ENCODE measurements around the gene CNBP. TPM values are rescaled to one million over a fixed set of nuclear protein-coding genes. Genes with fewer than 3 reads are reported as not detected.

The CNBP gene
- total and polyA plus RNA-seq, 9 of the 15 experiments (the other 6 are each of a cell fraction or from before 2014, with no cell fraction given), result 284 to 717 (median 412) TPM

GRCh38 chr3:129228891-129229585 lies 45.3 kb upstream of the CNBP start (continued):
- TF ChIP-seq E2F6 (IDR thresholded peaks at IDR 0.05; ENCODE audit: borderline replicate concordance in 1 of 2, extremely low read depth in 1 of 2, insufficient read depth in 1 of 2, insufficient read length in 1 of 2, low read depth in 1 of 2, low read length in 1 of 2, poor library complexity in 1 of 2, severe bottlenecking in 1 of 2) (peak in 1 of 2 experiments; percentile 4), CEBPZ (IDR thresholded peaks at IDR 0.05; ENCODE audit: borderline replicate concordance, low read depth, low read length) (no peak), CEBPG (CRISPR knock-in tag; IDR thresholded peaks at IDR 0.05) (no peak), CEBPG (tag; conservative IDR thresholded peaks at IDR 0.05 in 1 of 2, IDR thresholded peaks at IDR 0.05 in 1 of 2) (no peak), MTF1 (CRISPR knock-in tag; IDR thresholded peaks at IDR 0.05; ENCODE audit: borderline replicate concordance) (no peak), SNIP1 (IDR thresholded peaks at IDR 0.05; ENCODE audit: low read depth) (no peak), ZBTB17 (CRISPR knock-in tag; IDR thresholded peaks at IDR 0.05) (peak; percentile 39; the same call in 1 of the 2 replicates), SETDB1 (IDR thresholded peaks at IDR 0.05; ENCODE audit: low read length) (no peak), NFIC (IDR thresholded peaks at IDR 0.05) (no peak), L3MBTL2 (IDR thresholded peaks at IDR 0.05) (peak; percentile 50; the same call in 1 of the 2 replicates), DPF2 (IDR thresholded peaks at IDR 0.05) (peak; percentile 67), SMARCA4 (IDR thresholded peaks at IDR 0.05) (peak; percentile 73), SPI1 (IDR thresholded peaks at IDR 0.05; ENCODE audit: borderline replicate concordance, low read depth, low read length) (0 out of 2 replicates have a peak, but pooled peaks have one; percentile 20), HDAC1 (IDR thresholded peaks at IDR 0.05) (0 out of 4 replicates have a peak, but pooled peaks of 1 of the 2 experiments have one; percentile 16), MAFG (tag; conservative IDR thresholded peaks at IDR 0.05) (peak; percentile 82), BACH1 (tag; IDR thresholded peaks at IDR 0.05) (peak; percentile 62; the same call in 1 of the 2 replicates), NFE2 (IDR thresholded peaks at IDR 0.05; ENCODE audit: low read depth) (peak; percentile 92), NRF1 (conservative IDR thresholded peaks at IDR 0.05 in 1 of 2, IDR thresholded peaks at IDR 0.05 in 1 of 2) (peak; percentile 44 to 62), NFRKB (IDR thresholded peaks at IDR 0.05; ENCODE audit: low read depth) (0 out of 2 replicates have a peak, but pooled peaks have one; percentile 60), HLTF (IDR thresholded peaks at IDR 0.05) (no peak), RFX7 (CRISPR knock-in tag; IDR thresholded peaks at IDR 0.05) (no peak), FOSL1 (tag; conservative IDR thresholded peaks at IDR 0.05) (peak; percentile 58), MCM2 (IDR thresholded peaks at IDR 0.05; ENCODE audit: low read depth) (no peak), ZNF316 (IDR thresholded peaks at IDR 0.05) (peak; percentile 94), BCOR (IDR thresholded peaks at IDR 0.05) (no peak), ZNF507 (tag; conservative IDR thresholded peaks at IDR 0.05) (no peak), TARDBP (IDR thresholded peaks at IDR 0.05) (no peak), ZNF766 (CRISPR knock-in tag; conservative IDR thresholded peaks at IDR 0.05) (0 out of 2 replicates have a peak, but pooled peaks have one; percentile 32), PURB (CRISPR knock-in tag; IDR thresholded peaks at IDR 0.05; ENCODE audit: low read depth) (no peak)

Data from K562 (cell line).